Smooth muscle cell of trachea (primary cell): ENCODE results near the gene ISLR2. TPM values are rescaled to one million over a fixed set of nuclear protein-coding genes. Genes with fewer than 3 reads are reported as not detected.

ENCODE experiments used
- total RNA-seq: library from RNA; depleted of rRNA; stranded (reverse); fragments of >200 nt; gene quantifications from 2 replicates; pipeline ENCODE4 v1.2.1, GENCODE V29; 2014

The ISLR2 gene
- total RNA-seq = not detected in 2 replicates

GRCh38 chr15:74130155-74130848, at the start of gene ISLR2:
TSS of gene ISLR2 (plus strand) at chr15:74130586. CDS start at chr15:74132755, 2,169 bp downstream.

GRCh38 chr15:74082450-74082849, 47.9 kb upstream of the ISLR2 start, which contains the start of gene GOLGA6A:
TSS of gene GOLGA6A (minus strand) at chr15:74082550. CDS start at chr15:74082509, 41 bp downstream.

GRCh38 chr15:74173380-74174218, 43.2 kb downstream of the ISLR2 start, which contains the start of gene ISLR:
TSS of gene ISLR (plus strand) at chr15:74173710. CDS start at chr15:74174859, 1,149 bp downstream.

Other genes starting within 250 kb of the ISLR2 start
- gene LOXL1, start 204.1 kb upstream of the ISLR2 start, total RNA-seq = 212 and 287 TPM in 2 replicates
- gene STOML1, start 138.3 kb upstream of the ISLR2 start, total RNA-seq = 23.9 and 25.5 TPM in 2 replicates
- 47.3 and 51.8 TPM in 2 replicates for gene PML, start 135.9 kb upstream of the ISLR2 start, total RNA-seq
- gene GOLGA6A, start 48.0 kb upstream of the ISLR2 start, total RNA-seq = not detected in 2 replicates
- 92.1 and 202 TPM in 2 replicates for gene ISLR, start 43.1 kb downstream of the ISLR2 start, total RNA-seq
- 0.29 and 0.83 TPM in 2 replicates for gene STRA6, start 72.2 kb downstream of the ISLR2 start, total RNA-seq
- not detected in 2 replicates for gene CCDC33, start 105.7 kb downstream of the ISLR2 start, total RNA-seq
- gene CYP11A1, start 237.1 kb downstream of the ISLR2 start, total RNA-seq = 0.83 and 1.0 TPM in 2 replicates